ENCODE measurements around the gene EXOC1. TPM values are rescaled to one million over a fixed set of nuclear protein-coding genes. Genes with fewer than 3 reads are reported as not detected.
"Not testable (repeated sequence)": the region's sequence is repeated elsewhere in the genome, so short reads cannot be mapped to it uniquely, and the experiment has no call there.

EXOC1 gene
- total RNA-seq, 2 experiments from 2014 or later, result 21.7 to 22.2 TPM

GRCh38 chr4:55907469-55907868 lies 54.0 kb downstream of the EXOC1 start:
- peaks cover 22% of the 10 kb centered on the region for H3K4me1 Mint-ChIP-seq
- peaks cover 17% of the 10 kb centered on the region for H3K36me3 Mint-ChIP-seq
- no peak overlapping the region for H3K4me3 Mint-ChIP-seq
- peak overlapping the region; percentile 82 for H3K27ac Mint-ChIP-seq
- no peaks in the 10 kb centered on the region for H3K27me3 Mint-ChIP-seq
- no peak for DNase-seq
- H3K9me3 Mint-ChIP-seq, result peaks cover 1% of the 10 kb centered on the region

- H3K4me3 Mint-ChIP-seq, result no peak overlapping the region
- no peak overlapping the region for H3K27ac Mint-ChIP-seq
- no peak for DNase-seq
- peaks cover 13% of the 10 kb centered on the region for H3K36me3 Mint-ChIP-seq
- no peaks in the 10 kb centered on the region for H3K27me3 Mint-ChIP-seq
- H3K4me1 Mint-ChIP-seq, result peaks cover 15% of the 10 kb centered on the region
- peaks cover 1% of the 10 kb centered on the region for H3K9me3 Mint-ChIP-seq
These were observed 56.7 kb downstream of the EXOC1 start for GRCh38 chr4:55910140-55910539.

- no peak for DNase-seq
- no peak overlapping the region for H3K4me3 Mint-ChIP-seq
These were observed 58.8 kb downstream of the EXOC1 start for GRCh38 chr4:55912249-55912648.

GRCh38 chr4:55920571-55920970 lies 67.1 kb downstream of the EXOC1 start:
- no peak for DNase-seq
- H3K27me3 Mint-ChIP-seq, result no peaks in the 10 kb centered on the region

More at GRCh38 chr4:55912249-55912648, 58.8 kb downstream of the EXOC1 start:
- Mint-ChIP-seq H3K27me3 (no peaks in the 10 kb centered on the region), H3K9me3 (peaks cover 1% of the 10 kb centered on the region), H3K27ac (no peak overlapping the region), H3K36me3 (peaks cover 2% of the 10 kb centered on the region), H3K4me1 (peaks cover 5% of the 10 kb centered on the region)

GRCh38 chr4:55921093-55921492 lies 67.6 kb downstream of the EXOC1 start:
- Mint-ChIP-seq H3K36me3 (no peaks in the 10 kb centered on the region), H3K4me3 (no peak overlapping the region), H3K4me1 (no peaks in the 10 kb centered on the region), H3K27ac (no peak overlapping the region), H3K9me3 (no peaks in the 10 kb centered on the region), H3K27me3 (no peaks in the 10 kb centered on the region)
- no peak for DNase-seq

More at GRCh38 chr4:55920571-55920970, 67.1 kb downstream of the EXOC1 start:
- H3K9me3 Mint-ChIP-seq, result no peaks in the 10 kb centered on the region
- H3K4me1 Mint-ChIP-seq, result no peaks in the 10 kb centered on the region
- no peaks in the 10 kb centered on the region for H3K36me3 Mint-ChIP-seq
- H3K4me3 Mint-ChIP-seq, result no peak overlapping the region
- H3K27ac Mint-ChIP-seq, result no peak overlapping the region

GRCh38 chr4:55925241-55925640 lies 71.8 kb downstream of the EXOC1 start:
- Mint-ChIP-seq H3K9me3 (no peaks in the 10 kb centered on the region), H3K36me3 (no peaks in the 10 kb centered on the region), H3K4me3 (no peak overlapping the region), H3K27me3 (no peaks in the 10 kb centered on the region), H3K27ac (no peak overlapping the region), H3K4me1 (no peaks in the 10 kb centered on the region)
- no peak for DNase-seq

DNA sequence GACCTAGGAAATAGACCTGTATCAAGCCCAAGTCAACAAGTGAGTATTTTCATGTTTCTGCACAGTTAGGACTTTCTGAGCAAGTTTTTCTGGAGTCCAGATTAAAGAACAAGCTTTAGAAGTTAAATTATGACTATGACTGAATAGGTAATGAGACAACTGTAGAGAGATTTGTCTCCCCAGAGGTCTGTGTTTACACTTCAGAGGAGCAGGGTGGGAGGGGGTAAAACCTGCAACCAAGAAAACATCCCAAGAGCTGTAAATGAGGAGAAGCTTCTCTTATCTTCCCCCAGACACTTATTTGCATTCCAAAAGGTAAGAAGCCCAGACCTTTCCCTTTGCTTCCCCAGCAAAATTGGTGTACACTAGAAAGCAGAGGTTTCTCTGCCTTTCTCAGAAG lies 73.2 kb downstream of the EXOC1 start:
- Mint-ChIP-seq H3K27me3 (no peaks in the 10 kb centered on the region), H3K27ac (no peak overlapping the region), H3K9me3 (no peaks in the 10 kb centered on the region), H3K4me3 (no peak overlapping the region), H3K4me1 (no peaks in the 10 kb centered on the region), H3K36me3 (no peaks in the 10 kb centered on the region)
- DNase-seq, result no peak

DNA sequence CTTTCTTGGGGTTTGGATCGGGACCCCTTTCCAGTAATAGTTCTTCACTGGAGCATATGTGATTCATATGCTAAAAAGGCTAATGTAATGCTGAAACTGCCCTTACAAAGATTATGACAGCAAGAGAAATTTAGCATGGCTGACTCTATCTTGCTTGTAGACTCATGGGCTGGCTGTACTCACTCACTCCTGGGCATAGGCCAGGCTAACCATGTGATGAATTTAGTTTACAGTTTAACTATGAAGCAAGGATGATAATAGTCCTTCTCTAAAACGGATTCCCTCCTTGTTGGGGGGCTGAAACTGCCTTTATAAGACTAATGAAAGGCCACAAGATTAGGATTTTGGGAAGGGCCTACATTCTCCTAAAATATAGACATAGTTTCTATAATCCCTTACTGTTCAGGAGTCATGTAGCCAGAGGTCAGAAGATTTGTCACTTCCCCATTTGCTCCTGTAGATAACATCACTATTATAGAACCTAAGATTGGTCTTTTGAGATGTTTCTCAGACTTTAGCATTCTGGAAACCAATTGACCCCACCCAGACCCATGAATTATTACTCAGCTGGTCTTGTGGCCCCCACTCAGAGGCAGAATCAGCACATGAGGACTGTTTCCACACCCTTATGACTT lies 74.5 kb downstream of the EXOC1 start:
- Mint-ChIP-seq H3K4me1 (no peaks in the 10 kb centered on the region), H3K27ac (no peak overlapping the region), H3K27me3 (no peaks in the 10 kb centered on the region), H3K4me3 (no peak overlapping the region), H3K9me3 (no peaks in the 10 kb centered on the region), H3K36me3 (no peaks in the 10 kb centered on the region)
- no peak for DNase-seq

- H3K4me1 Mint-ChIP-seq, result no peaks in the 10 kb centered on the region
- H3K27ac Mint-ChIP-seq, result no peak overlapping the region
- no peak overlapping the region for H3K4me3 Mint-ChIP-seq
- H3K27me3 Mint-ChIP-seq, result no peaks in the 10 kb centered on the region
- no peak for DNase-seq
- H3K9me3 Mint-ChIP-seq, result no peaks in the 10 kb centered on the region
- H3K36me3 Mint-ChIP-seq, result no peaks in the 10 kb centered on the region
These were observed 75.4 kb downstream of the EXOC1 start for GRCh38 chr4:55928846-55929245.

DNA sequence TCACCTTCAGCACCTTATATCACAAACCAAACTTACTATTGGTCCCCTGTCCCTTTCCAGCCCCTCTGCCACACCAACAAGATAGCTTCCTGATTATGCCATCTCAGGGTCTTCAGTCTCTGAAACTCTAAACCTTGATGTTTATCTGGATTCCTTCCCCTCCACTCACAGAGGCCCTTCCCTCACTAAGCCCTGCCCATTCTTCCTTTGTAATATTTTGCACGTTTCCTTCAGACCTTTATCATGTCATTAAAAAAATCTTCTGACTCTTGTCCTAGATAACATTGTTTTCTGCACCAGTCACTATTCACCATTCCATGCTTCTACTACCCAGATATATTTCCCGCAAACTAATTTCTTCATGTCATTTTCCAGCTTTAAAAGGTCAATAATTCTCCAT lies 77.6 kb downstream of the EXOC1 start:
- Mint-ChIP-seq H3K9me3 (peaks cover 9% of the 10 kb centered on the region), H3K36me3 (no peaks in the 10 kb centered on the region), H3K4me1 (no peaks in the 10 kb centered on the region), H3K27ac (no peak overlapping the region), H3K4me3 (no peak overlapping the region), H3K27me3 (no peaks in the 10 kb centered on the region)
- DNase-seq, result no peak

DNA sequence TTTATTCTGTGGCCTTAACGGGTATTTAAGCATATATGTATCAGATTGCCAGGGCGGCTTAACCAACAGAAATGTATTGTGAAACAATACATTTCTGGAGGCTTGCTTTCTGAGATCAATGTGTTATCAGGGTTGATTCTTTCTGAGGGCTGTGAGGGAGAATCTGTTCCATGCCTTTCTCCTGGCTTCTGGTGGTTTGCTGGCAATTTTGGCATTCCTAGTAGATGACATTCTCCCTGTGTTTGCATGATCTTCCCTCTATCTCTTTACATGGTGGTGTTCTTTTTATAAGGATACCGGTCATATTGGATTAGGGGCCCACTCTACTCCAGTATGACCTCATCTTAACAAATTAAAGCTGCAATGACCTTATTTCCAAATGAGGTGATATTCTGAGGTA lies 78.4 kb downstream of the EXOC1 start:
- no peak for DNase-seq
- peaks cover 6% of the 10 kb centered on the region for H3K36me3 Mint-ChIP-seq
- H3K27ac Mint-ChIP-seq, result no peak overlapping the region
- no peak overlapping the region for H3K4me3 Mint-ChIP-seq
- no peaks in the 10 kb centered on the region for H3K4me1 Mint-ChIP-seq
- no peaks in the 10 kb centered on the region for H3K27me3 Mint-ChIP-seq
- H3K9me3 Mint-ChIP-seq, result peaks cover 16% of the 10 kb centered on the region

- H3K4me1 Mint-ChIP-seq, result no peaks in the 10 kb centered on the region
- H3K27ac Mint-ChIP-seq, result no peak overlapping the region
- H3K27me3 Mint-ChIP-seq, result no peaks in the 10 kb centered on the region
- no peak for DNase-seq
- peaks cover 22% of the 10 kb centered on the region for H3K9me3 Mint-ChIP-seq
- peaks cover 13% of the 10 kb centered on the region for H3K36me3 Mint-ChIP-seq
- H3K4me3 Mint-ChIP-seq, result no peak overlapping the region
These were observed 79.1 kb downstream of the EXOC1 start for GRCh38 chr4:55932511-55932910.

DNA sequence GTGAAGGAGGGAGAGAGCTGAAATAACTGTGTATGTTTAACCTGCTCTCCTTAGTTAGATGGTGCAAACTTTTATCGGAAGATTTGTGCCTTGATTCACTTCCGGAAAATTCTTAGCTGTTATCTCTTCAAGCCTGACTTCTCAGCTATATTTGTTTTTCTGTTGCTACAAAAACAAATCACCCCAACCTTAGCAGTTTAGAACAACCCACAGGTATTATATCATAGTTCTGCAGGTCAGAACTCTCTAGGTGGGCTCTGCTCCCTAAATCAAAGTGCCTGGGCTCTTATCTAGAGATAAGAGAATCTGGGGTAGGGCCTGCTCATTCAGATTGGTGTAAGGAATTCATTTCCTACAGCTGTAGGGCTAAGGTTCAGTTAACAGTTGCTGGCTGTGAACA lies 80.2 kb downstream of the EXOC1 start:
- Mint-ChIP-seq H3K4me3 (no peak overlapping the region), H3K9me3 (peaks cover 31% of the 10 kb centered on the region), H3K27me3 (no peaks in the 10 kb centered on the region), H3K36me3 (peaks cover 24% of the 10 kb centered on the region), H3K27ac (no peak overlapping the region), H3K4me1 (no peaks in the 10 kb centered on the region)
- no peak for DNase-seq

GRCh38 chr4:55935907-55936306 lies 82.5 kb downstream of the EXOC1 start:
- H3K36me3 Mint-ChIP-seq, result peaks cover 38% of the 10 kb centered on the region
- not testable (repeated sequence) for H3K4me1 Mint-ChIP-seq, H3K27ac Mint-ChIP-seq

DNA sequence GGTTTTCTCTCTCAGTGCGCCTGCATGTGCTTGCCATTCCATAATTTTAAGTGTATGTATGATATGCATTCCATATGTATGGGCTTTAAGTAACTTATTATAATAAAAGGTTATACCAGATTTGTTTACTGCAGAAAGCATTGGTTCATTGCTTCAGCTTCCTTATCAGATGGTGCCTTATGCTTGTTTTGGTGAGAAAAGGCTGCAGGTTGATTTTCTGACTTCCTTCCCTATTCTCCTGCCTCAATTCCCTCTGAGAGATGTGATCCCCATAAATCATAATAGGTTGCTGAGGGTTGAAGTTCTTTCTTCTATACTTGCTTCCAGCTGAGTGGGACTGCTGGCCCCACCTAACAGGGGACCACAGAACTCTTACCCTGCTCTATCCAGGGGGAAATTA lies 85.0 kb downstream of the EXOC1 start:
- Mint-ChIP-seq H3K27me3 (no peaks in the 10 kb centered on the region), H3K36me3 (peaks cover 38% of the 10 kb centered on the region), H3K27ac (no peak overlapping the region), H3K4me1 (no peaks in the 10 kb centered on the region), H3K4me3 (no peak overlapping the region), H3K9me3 (peaks cover 43% of the 10 kb centered on the region)
- no peak for DNase-seq

More at GRCh38 chr4:55935907-55936306, 82.5 kb downstream of the EXOC1 start:
- H3K27me3 Mint-ChIP-seq, H3K4me3 Mint-ChIP-seq, DNase-seq: not testable (repeated sequence)
- peaks cover 43% of the 10 kb centered on the region for H3K9me3 Mint-ChIP-seq

- Mint-ChIP-seq H3K4me1 (no peaks in the 10 kb centered on the region), H3K27me3 (no peaks in the 10 kb centered on the region), H3K36me3 (peaks cover 38% of the 10 kb centered on the region), H3K9me3 (peaks cover 39% of the 10 kb centered on the region), H3K27ac (no peak overlapping the region), H3K4me3 (no peak overlapping the region)
- DNase-seq, result no peak
These were observed 86.0 kb downstream of the EXOC1 start for GRCh38 chr4:55939421-55939820.

All from activated naive CD8-positive, alpha-beta T cell treated with anti-CD3 and anti-CD28 coated beads for 36 hours (primary cell).